Epithelial cell of proximal tubule (primary cell): ENCODE measurements around the gene DSE. TPM values are rescaled to one million over a fixed set of nuclear protein-coding genes. Genes with fewer than 3 reads are reported as not detected.

Experiments used
- DNase-seq: peaks from one replicate; pipeline ENCODE4 v3.0.0-alpha.2; 2011; ENCODE audit warnings: low read depth
- H3K4me3 ChIP-seq: 2 replicates; pipeline ENCODE4 v1.5.1; 2011; ENCODE audit warnings: low read depth, mild to moderate bottlenecking, low read length
- total RNA-seq: library from RNA; depleted of rRNA; stranded (reverse); fragments of >200 nt; gene quantifications from 2 replicates; pipeline ENCODE4 v1.2.3, GENCODE V29; 2015
- TF ChIP-seq, protein P1 (sequence below): conservative IDR thresholded peaks from 2 replicates; pipeline ENCODE4 v1.5.1; 2012; ENCODE audit warnings: low read depth, mild to moderate bottlenecking, low read length

DSE gene
- total RNA-seq, 1 donor from 2014 or later: 36.1 TPM

GRCh38 chr6:116402108-116402937 is 31.6 kb downstream of the DSE start:
- TF ChIP-seq, protein P1, sequence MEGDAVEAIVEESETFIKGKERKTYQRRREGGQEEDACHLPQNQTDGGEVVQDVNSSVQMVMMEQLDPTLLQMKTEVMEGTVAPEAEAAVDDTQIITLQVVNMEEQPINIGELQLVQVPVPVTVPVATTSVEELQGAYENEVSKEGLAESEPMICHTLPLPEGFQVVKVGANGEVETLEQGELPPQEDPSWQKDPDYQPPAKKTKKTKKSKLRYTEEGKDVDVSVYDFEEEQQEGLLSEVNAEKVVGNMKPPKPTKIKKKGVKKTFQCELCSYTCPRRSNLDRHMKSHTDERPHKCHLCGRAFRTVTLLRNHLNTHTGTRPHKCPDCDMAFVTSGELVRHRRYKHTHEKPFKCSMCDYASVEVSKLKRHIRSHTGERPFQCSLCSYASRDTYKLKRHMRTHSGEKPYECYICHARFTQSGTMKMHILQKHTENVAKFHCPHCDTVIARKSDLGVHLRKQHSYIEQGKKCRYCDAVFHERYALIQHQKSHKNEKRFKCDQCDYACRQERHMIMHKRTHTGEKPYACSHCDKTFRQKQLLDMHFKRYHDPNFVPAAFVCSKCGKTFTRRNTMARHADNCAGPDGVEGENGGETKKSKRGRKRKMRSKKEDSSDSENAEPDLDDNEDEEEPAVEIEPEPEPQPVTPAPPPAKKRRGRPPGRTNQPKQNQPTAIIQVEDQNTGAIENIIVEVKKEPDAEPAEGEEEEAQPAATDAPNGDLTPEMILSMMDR: peak; percentile 21
- DNase-seq: no peak
- H3K4me3 ChIP-seq: no peak overlapping the region

GRCh38 chr6:116403205-116403604 is 32.5 kb downstream of the DSE start:
- no peak for DNase-seq
- H3K4me3 ChIP-seq: no peak overlapping the region
- TF ChIP-seq, protein P1: no peak

DNA sequence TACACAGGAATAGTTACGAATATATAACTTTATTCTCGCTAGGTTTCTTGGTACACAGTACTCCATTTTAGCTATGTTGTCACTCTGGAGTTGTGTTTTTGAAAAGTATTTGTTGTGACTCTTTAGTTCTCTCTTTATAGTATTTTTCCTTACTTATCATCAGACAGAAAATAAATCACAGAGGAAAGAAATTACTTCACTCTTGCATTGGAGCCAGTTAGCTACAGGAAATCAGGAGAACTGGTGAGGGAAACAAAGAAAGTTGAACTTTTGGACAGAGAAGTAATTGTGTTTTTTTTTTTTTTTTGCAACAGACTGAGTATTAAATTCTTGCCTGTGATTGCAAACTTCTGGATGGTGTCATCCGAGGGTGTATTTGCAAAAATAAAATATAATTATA is 33.9 kb downstream of the DSE start:
- DNase-seq: no peak
- TF ChIP-seq, protein P1: no peak
- no peak overlapping the region for H3K4me3 ChIP-seq

DNA sequence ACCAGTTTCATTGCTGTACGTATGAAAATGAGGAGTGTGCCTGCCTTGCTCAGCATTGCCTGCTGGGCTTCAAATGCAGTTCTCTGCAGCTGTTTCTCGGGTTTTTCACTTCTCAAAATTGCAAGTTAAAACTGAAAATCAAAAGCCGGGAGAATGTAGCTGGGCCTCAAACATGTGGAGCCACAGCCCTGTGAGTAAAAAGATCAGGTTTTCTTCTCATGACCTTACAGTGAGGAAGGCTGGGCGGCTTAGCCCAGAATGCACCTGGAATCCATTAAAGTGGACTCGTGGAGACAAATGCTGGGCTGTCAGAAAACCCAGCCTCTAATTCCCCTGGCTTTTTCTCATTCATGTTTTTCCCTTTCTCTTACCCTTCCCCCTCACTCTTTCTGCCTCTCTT is 34.4 kb downstream of the DSE start:
- no peak overlapping the region for H3K4me3 ChIP-seq
- DNase-seq: no peak
- TF ChIP-seq, protein P1: no peak

DNA sequence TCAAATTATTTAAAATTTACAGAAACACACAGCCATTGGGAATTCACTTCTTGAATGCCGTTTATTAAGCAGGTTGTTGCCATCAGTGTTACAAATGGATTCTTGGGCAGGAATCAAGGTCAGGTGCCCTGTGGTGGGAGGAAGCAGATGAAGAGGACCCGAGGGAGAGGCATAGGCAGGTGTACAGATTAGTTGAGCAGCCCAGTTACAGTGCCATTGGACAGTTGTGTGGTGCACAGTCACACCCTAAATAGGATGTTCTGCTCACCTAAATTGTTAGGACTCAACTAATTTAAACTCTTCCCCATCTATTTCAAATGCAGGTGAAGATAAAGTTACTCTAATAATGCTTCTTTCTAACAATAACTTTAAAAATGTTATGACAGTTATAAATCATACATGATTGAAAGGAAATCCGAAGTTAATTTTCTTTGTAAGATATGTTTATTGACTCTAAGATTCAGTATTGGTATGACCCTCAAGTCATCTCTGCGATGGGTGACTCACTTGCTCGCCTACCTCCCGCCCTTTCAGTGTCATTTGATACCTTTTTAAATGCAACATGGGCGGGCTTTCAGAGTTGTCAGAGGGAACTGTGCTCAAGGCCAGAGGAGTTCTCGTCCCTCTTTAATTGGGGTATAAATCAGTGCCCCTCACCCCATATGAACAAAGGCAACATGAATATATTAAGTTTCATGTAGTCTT is 35.1 kb downstream of the DSE start:
- DNase-seq: no peak

DNA sequence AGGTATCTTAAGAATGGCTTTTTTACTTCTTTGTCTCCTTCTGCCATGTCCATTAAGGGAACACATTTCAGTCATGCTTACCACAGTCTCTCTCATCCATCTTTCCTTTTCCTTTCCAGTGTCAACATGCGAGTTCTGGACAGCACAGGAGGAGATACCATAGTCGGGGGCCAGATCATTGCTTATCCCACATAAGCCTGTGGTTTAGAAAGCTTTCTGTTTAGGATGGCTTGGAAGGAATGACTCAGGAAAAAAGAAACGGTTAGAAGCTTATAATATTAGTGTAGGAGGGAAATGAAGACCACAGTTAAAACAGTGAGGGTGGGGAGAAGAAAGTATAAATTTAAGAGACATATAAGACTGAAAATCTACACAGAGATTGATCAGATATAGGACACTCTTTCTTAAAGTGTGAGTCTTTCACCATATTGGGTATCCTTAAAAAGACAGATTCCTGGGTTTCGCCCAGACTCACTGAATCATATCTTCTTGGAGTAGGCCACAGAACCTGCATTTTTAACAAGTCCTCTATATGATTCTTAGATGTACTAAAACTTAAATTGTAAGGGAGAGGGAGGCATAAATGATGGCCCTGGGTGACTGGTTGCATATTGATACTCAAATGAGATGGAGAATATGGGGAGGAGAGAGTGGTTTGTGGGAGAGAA is 36.1 kb downstream of the DSE start:
- TF ChIP-seq, protein P1: no peak
- H3K4me3 ChIP-seq: no peak overlapping the region
- DNase-seq: no peak

More for the DNA sequence above, 35.1 kb downstream of the DSE start:
- TF ChIP-seq, protein P1: no peak
- no peak overlapping the region for H3K4me3 ChIP-seq
